ENCODE measurements around the gene BTNL2.
"Not testable (repeated sequence)": the region's sequence is repeated elsewhere in the genome, so short reads cannot be mapped to it uniquely, and the experiment has no call there.

BTNL2 gene

GRCh38 chr6:32367644-32368043 is 39.3 kb downstream of the BTNL2 start:
- H3K9me3 ChIP-seq (ENCODE audit: insufficient read depth, low read length, severe bottlenecking) = no peaks in the 10 kb centered on the region
- H2AFZ ChIP-seq (ENCODE audit: low read depth, low read length) = no peak overlapping the region
- no peaks in the 10 kb centered on the region for H3K4me1 ChIP-seq (ENCODE audit: insufficient read depth, low read length)
- ATAC-seq (ENCODE audit: insufficient read depth, low read depth) (no peak), DNase-seq (no peak)
- TF ChIP-seq CTCF (IDR thresholded peaks at IDR 0.05; ENCODE audit: borderline replicate concordance, extremely low read depth, low read length, poor library complexity, severe bottlenecking) (no peak), EZH2 (IDR thresholded peaks at IDR 0.05; ENCODE audit: borderline replicate concordance, low read depth, low read length, severe bottlenecking) (no peak)
- no peak overlapping the region for H3K4me3 ChIP-seq (ENCODE audit: low read depth in 1 of 2, low read length in 2 of 2)
- no peak overlapping the region for H3K27ac ChIP-seq (ENCODE audit: low read length)
- no peaks in the 10 kb centered on the region for H3K36me3 ChIP-seq (ENCODE audit: insufficient read depth, low read length)
- peaks cover 9% of the 10 kb centered on the region for H3K27me3 ChIP-seq (ENCODE audit: insufficient read depth, low read length, poor library complexity)
- H3K9ac ChIP-seq (ENCODE audit: low read depth, low read length) = no peak overlapping the region
- no peak overlapping the region for H3K4me2 ChIP-seq (ENCODE audit: insufficient read depth, low read length)
- H3K79me2 ChIP-seq (ENCODE audit: insufficient read depth, low read length) = no peaks in the 10 kb centered on the region
- no peaks in the 10 kb centered on the region for H4K20me1 ChIP-seq (ENCODE audit: insufficient read depth, low read length)

GRCh38 chr6:32359225-32359624 is 47.8 kb downstream of the BTNL2 start:
- H3K27ac ChIP-seq (ENCODE audit: low read length); H3K4me2 ChIP-seq (ENCODE audit: insufficient read depth, low read length); H3K79me2 ChIP-seq (ENCODE audit: insufficient read depth, low read length); H3K27me3 ChIP-seq (ENCODE audit: insufficient read depth, low read length, poor library complexity); H2AFZ ChIP-seq (ENCODE audit: low read depth, low read length); H3K9me3 ChIP-seq (ENCODE audit: insufficient read depth, low read length, severe bottlenecking); H3K9ac ChIP-seq (ENCODE audit: low read depth, low read length); H3K4me3 ChIP-seq (ENCODE audit: low read depth in 1 of 2, low read length in 2 of 2); H3K36me3 ChIP-seq (ENCODE audit: insufficient read depth, low read length); ATAC-seq (ENCODE audit: insufficient read depth, low read depth); H4K20me1 ChIP-seq (ENCODE audit: insufficient read depth, low read length); DNase-seq; H3K4me1 ChIP-seq (ENCODE audit: insufficient read depth, low read length): not testable (repeated sequence)

DNA sequence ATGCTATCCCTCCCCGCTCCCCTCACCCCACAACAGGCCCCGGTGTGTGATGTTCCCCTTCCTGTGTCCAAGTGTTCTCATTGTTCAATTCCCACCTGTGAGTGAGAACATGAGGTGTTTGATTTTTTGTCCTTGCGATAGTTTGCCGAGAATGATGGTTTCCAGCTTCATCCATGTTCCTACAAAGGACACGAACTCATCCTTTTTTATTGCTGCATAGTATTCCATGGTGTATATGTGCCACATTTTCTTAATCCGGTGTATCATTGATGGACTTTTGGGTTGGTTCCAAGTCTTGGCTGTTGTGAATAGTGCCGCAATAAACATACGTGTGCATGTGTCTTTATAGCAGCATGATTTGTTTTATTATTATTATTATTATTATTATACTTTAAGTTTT is 48.4 kb downstream of the BTNL2 start:
- not testable (repeated sequence) for H3K4me2 ChIP-seq (ENCODE audit: insufficient read depth, low read length); H3K79me2 ChIP-seq (ENCODE audit: insufficient read depth, low read length); H3K4me3 ChIP-seq (ENCODE audit: low read depth in 1 of 2, low read length in 2 of 2); H3K9ac ChIP-seq (ENCODE audit: low read depth, low read length); H2AFZ ChIP-seq (ENCODE audit: low read depth, low read length); H3K27ac ChIP-seq (ENCODE audit: low read length); H3K4me1 ChIP-seq (ENCODE audit: insufficient read depth, low read length); H3K36me3 ChIP-seq (ENCODE audit: insufficient read depth, low read length); ATAC-seq (ENCODE audit: insufficient read depth, low read depth); DNase-seq; H3K27me3 ChIP-seq (ENCODE audit: insufficient read depth, low read length, poor library complexity); H4K20me1 ChIP-seq (ENCODE audit: insufficient read depth, low read length); H3K9me3 ChIP-seq (ENCODE audit: insufficient read depth, low read length, severe bottlenecking)

DNA sequence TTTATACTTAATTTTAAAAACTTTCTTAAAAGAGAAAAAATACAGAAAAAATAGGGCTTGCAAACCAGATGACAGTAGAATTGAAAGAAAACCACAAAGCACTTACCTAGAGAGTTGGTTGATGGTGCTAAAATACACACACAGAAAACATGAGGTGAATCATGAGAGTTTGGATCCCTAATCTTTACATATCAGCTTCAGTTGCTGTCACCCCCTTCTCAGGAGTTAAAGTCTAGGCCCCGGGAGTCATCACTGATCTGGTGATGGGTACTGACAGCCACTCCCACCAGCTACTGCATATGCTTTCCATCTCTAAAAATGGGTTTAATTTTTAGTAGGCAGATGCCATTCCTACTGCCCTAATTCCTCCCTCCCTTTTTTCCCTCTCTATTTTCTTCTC is 52.0 kb downstream of the BTNL2 start:
- DNase-seq = no peak
- Histone ChIP-seq H3K4me3 (ENCODE audit: low read depth in 1 of 2, low read length in 2 of 2) (no peak overlapping the region), H3K79me2 (ENCODE audit: insufficient read depth, low read length) (no peaks in the 10 kb centered on the region), H4K20me1 (ENCODE audit: insufficient read depth, low read length) (no peaks in the 10 kb centered on the region), H3K4me2 (ENCODE audit: insufficient read depth, low read length) (no peak overlapping the region), H3K9ac (ENCODE audit: low read depth, low read length) (no peak overlapping the region), H2AFZ (ENCODE audit: low read depth, low read length) (no peak overlapping the region), H3K36me3 (ENCODE audit: insufficient read depth, low read length) (no peaks in the 10 kb centered on the region), H3K27me3 (ENCODE audit: insufficient read depth, low read length, poor library complexity) (peaks cover 16% of the 10 kb centered on the region), H3K27ac (ENCODE audit: low read length) (no peak overlapping the region), H3K9me3 (ENCODE audit: insufficient read depth, low read length, severe bottlenecking) (no peaks in the 10 kb centered on the region), H3K4me1 (ENCODE audit: insufficient read depth, low read length) (no peaks in the 10 kb centered on the region)
- no peak for ATAC-seq (ENCODE audit: insufficient read depth, low read depth)
- TF ChIP-seq CTCF (IDR thresholded peaks at IDR 0.05; ENCODE audit: borderline replicate concordance, extremely low read depth, low read length, poor library complexity, severe bottlenecking) = no peak
- no peak for TF ChIP-seq EZH2 (IDR thresholded peaks at IDR 0.05; ENCODE audit: borderline replicate concordance, low read depth, low read length, severe bottlenecking)
